ENCODE results near the gene IPO9.

GRCh38 chr1:201883266-201883665, 54.3 kb downstream of the IPO9 start:
- TF ChIP-seq CTCF (IDR thresholded peaks at IDR 0.05) (no peak), POLR2A (IDR thresholded peaks at IDR 0.05) (no peak), POLR2AphosphoS5 (IDR thresholded peaks at IDR 0.05; ENCODE audit: insufficient read depth in 1 of 2, low read depth in 1 of 2) (no peak)
